HG03575 (cell line): Measurements from ENCODE around the gene CLEC18A.
"Not testable (repeated sequence)": the region's sequence is repeated elsewhere in the genome, so short reads cannot be mapped to it uniquely, and the experiment has no call there.

Experiments used
- ATAC-seq: cut with Tn5 transposase; IDR thresholded peaks from one replicate; pipeline ENCODE4 v1.9.1; 2021; ENCODE audit not compliant: unreplicated experiment, insufficient number of reproducible peaks, low FRiP score; ENCODE audit errors: extremely low read depth

Gene CLEC18A

DNA sequence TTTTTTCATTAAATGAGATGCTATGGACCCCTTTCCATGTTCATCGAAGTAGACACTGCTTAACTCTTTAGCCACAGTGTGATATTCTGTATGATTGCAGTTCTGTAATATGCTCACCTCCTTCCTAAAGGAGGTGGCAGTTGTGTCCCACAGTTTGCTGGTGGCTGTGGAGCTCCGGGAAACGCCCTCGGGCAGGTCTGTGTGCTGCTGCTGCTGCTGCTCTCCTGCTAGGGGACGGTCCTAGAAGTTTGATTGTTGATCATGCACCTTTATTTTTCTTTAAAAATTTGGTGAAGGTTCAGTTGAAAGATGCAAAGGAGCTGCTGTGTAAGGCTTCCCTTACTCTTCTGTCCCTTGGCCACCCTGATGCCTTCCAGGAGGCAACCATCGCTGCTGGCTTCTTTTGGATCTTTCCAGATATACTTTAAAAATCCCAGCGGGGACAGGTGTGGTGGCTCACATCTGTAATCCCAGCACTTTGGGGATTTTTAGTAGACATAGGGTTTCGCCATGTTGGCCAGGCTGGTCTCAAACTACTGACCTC is 8.4 kb upstream of the CLEC18A start:
- no peak for ATAC-seq

- not testable (repeated sequence) for ATAC-seq
Observed at GRCh38 chr16:69943241-69944036, 7.7 kb upstream of the CLEC18A start.

DNA sequence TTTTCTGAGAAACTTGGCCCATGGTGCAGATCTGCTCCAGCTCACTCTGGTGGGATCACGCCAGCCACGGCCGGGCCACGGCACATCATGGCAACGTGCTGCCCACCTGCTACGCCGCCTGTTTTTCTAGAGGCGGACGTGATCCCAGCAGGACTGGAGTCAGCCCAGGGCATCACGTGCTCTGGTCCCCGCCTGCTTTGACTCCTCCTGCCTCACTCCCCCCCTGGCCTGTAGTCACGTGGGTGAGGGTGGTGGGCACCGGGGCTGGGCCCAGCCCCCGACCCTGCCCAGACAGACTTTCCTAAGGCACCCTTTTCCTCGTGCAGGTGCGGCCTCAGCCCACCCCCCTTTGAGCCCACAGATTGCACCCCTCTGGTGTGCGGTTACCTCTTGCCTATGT is 723 bp upstream of the CLEC18A start:
- not testable (repeated sequence) for ATAC-seq

GRCh38 chr16:69951672-69952031 is 518 bp downstream of the CLEC18A start:
- not testable (repeated sequence) for ATAC-seq

- ATAC-seq, result not testable (repeated sequence)
Observed at GRCh38 chr16:69952116-69952515, 982 bp downstream of the CLEC18A start.

DNA sequence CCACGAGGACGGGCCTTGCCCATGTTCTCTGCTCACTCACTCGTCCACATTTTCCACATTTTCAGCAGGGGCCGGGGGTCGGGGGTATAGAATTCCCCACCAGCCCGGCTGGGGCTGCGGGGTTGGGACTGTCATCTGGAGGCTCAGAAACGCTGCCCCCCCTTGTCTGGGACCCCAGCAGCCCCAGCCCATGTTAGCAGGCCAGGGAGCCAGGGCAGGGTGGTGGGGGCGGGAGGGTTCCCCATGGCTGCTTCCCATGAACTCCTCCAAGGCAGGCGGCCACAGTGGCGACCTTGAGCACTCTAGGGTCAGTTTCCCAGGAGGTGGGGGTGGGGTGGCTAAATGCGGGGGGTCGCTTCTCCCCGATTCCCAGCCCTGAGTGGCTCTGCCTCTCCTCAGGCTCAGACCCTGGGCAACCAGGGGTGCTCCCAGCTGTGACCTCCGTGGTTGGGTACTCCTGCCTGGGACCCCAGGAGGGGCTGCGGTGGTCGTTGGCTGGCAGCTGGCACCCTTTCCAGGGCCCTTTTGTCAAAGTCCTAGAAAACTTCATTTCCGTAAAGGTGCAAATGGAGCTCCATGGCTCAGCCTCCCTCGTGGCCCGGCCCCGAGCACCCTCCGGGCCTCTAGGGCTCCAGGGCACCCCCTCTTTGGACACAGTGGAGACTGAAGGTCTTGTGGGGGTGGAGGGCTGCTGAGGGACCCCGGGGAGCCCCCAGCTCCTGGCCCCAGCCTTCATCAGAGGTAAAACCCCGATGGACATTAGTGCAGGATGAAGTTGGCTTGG is 1.6 kb downstream of the CLEC18A start:
- not testable (repeated sequence) for ATAC-seq

- not testable (repeated sequence) for ATAC-seq
Observed at GRCh38 chr16:69954241-69954640, 3.1 kb downstream of the CLEC18A start.

DNA sequence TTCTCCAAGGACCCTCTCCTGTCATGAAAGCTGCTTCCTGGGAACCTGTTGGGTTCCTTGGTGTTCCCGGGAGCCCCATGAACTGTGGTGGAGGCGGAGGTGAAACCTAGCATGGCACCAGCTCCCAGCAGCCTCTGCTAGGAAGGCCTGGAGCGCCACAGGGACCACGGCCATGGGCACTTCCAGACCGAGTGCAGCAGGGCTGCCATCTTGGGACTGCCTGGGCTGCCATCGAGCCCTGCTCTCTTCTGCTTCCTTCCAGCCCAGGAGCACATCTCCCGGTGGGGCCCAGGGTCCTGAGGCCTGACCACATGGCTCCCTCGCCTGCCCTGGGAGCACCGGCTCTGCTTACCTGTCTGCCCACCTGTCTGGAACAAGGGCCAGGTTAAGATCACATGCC is 12.2 kb downstream of the CLEC18A start:
- not testable (repeated sequence) for ATAC-seq

GRCh38 chr16:69964960-69965660 is 14.0 kb downstream of the CLEC18A start:
- not testable (repeated sequence) for ATAC-seq

GRCh38 chr16:69965661-69966054 is 14.5 kb downstream of the CLEC18A start:
- ATAC-seq, result not testable (repeated sequence)

DNA sequence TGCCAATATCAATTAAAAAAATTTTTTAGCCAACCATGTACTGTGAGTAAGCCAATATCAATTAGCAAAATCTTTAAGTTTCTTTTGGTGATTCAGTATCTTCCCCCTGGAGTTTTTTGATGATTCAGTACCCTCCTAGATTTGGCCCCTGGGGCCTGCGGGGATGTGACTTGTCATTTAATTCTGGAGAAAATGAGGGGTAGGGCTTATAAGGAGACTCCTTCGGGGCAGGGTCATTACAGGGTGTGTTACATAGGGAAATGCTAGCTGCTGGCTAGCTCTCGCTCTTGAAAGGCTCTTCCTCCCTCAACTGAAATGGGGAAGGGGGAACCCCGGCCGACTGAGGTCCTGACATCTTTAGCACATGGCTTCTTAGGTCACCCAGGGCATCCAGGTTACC is 16.6 kb downstream of the CLEC18A start:
- not testable (repeated sequence) for ATAC-seq

DNA sequence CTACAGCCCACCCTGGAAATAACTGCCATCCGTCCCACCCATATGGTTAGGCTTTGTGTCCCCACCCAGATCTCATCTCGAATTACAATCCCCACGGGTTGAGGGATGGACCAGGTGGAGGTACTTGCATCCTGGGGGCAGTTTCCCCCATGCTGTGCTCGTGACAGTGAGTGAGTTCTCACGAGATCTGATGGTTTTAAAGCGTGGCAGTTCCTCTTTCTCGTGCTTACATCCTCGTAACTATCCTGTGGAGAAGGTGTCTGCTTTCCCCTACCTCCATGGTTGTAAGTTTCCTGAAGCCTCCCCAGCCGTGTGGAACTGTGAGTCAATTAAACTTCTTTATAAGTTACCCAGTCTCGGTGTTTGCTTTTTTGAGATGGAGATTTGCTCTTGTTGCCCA is 17.0 kb downstream of the CLEC18A start:
- not testable (repeated sequence) for ATAC-seq

DNA sequence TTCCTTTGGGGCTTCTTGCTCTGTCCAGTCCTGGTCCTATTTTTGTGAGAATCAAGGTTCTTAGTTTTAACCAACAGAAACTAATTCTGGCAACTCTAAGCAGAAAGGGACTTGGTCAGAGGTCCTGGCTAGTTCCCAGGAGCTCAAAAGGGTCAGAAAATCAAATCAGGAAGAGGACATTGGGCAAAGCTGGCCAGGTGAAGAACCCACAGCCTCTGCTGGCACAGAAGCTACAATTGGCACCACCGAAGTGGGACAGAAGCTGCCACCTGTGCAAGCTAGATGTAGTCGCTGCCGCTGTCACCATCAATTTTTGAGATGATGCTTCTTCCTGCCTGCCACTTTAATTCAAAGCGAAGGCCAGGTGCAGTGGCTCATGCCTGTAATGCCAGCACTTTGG is 18.5 kb downstream of the CLEC18A start:
- not testable (repeated sequence) for ATAC-seq

GRCh38 chr16:69972120-69972519 is 21.0 kb downstream of the CLEC18A start:
- not testable (repeated sequence) for ATAC-seq

DNA sequence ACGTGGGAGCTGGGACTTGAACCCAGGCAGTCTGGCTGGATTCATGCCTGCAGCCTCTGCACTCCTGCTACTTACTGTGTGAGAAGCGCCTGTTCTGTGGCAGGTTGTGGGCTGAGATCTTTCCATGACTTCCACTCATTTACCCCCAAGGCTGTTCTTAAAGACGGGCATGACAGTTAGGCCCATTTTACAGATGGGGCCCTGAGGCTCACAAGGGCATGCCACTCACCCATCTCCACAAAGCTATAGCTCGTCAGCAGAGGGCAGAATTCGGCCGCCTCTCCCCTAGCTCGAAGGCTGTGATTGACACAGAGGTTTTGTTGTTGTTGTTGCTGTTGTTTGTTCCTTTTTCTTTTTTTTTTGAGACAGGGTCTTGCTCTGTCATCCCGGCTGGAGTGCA is 21.8 kb downstream of the CLEC18A start:
- ATAC-seq, result not testable (repeated sequence)

DNA sequence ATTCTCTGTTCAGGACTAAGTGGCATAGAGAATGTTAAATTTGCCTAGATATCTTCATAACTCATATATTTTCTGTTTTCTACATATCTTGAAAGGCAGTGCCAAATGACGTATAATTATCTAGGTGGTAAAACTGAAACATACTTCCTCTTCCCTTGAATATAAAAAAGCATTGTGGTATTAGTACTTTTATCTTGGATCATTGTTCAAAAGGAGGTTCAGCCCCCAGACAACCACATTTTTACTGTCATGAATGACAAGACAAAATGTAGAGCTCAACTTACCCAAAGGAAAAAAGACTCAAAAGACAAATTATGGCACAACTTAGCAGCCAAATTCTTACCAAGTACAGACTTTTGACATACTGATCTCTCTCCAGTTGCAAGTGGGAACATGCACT is 34.1 kb downstream of the CLEC18A start:
- not testable (repeated sequence) for ATAC-seq

DNA sequence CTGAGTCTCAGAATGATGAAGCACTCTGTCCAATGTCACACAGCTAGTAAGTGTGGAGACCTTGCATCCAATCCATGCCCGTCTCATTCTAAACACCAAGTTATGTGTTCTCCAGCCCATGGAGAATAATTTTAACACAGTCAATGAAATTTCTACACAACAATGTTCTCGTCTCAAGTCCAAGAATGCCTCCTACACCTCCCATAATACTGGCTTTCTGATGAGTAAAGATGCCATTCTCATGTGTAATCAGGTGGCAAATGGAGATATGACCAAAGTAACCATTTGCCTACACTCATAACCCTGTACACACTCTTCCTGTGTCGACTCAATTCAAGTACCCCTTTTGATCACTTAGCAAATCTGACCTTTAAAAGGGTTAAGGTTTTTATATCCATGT is 46.8 kb downstream of the CLEC18A start:
- ATAC-seq, result not testable (repeated sequence)

GRCh38 chr16:69999801-70000200 is 48.7 kb downstream of the CLEC18A start:
- ATAC-seq, result not testable (repeated sequence)

DNA sequence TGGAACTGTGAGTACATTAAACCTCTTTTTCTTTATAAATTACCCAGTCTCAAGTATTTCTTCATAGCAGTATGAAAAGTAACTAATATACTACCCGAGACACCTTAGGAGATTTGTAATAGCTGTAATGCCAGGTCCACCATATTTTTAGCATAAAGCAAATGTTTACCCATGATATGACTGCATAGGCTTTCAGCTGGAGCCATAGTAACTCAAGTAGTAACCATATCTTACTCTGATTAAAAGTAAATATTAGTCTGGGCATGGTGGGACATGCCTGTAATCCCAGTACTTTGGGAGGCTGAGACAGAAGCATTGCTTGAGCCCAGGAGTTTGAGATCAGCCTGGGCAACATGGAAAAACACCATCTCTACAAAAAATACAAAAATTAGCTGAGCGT is 52.4 kb downstream of the CLEC18A start:
- not testable (repeated sequence) for ATAC-seq
